Lung (tissue), 12 donors: ENCODE results near the gene COL11A1. TPM values are rescaled to one million over a fixed set of nuclear protein-coding genes. Genes with fewer than 3 reads are reported as not detected.

Experiments
- ATAC-seq: fragments of 200-7000 bp; cut with Tn5 transposase; one replicate; pipeline ENCODE4 v1.9.1; 2020; ENCODE audit warnings: moderate number of reproducible peaks; ENCODE audit not compliant: insufficient read depth, low FRiP score
- DNase-seq, 3 donors: peaks; one replicate each; pipeline ENCODE4 v3.0.0-alpha.2; 2013 to 2017
- H3K27ac ChIP-seq, 2 donors: one replicate each; pipeline ENCODE4 v1.5.1; 2013; ENCODE audit warnings: mild to moderate bottlenecking in 2 of 2, moderate library complexity in 2 of 2, control low read depth in 1 of 2, inconsistent platforms in 1 of 2, low read depth in 1 of 2, low read length in 1 of 2
- H3K27me3 ChIP-seq, 3 donors: one replicate each; pipeline ENCODE4 v1.5.1; 2013; ENCODE audit warnings: low read length in 2 of 3; ENCODE audit not compliant: control insufficient read depth in 3 of 3, insufficient read depth in 3 of 3
- H3K36me3 ChIP-seq, 4 donors: one replicate each; pipeline ENCODE4 v1.5.1; 2013; ENCODE audit warnings: low read length in 4 of 4, mild to moderate bottlenecking in 1 of 4, moderate library complexity in 1 of 4; ENCODE audit not compliant: control insufficient read depth in 4 of 4, insufficient read depth in 4 of 4
- H3K4me1 ChIP-seq, 5 donors: one replicate each; pipeline ENCODE4 v1.5.1; 2013; ENCODE audit warnings: low read length in 5 of 5, mild to moderate bottlenecking in 2 of 5, moderate library complexity in 1 of 5; ENCODE audit not compliant: control insufficient read depth in 5 of 5, insufficient read depth in 5 of 5
- H3K4me3 ChIP-seq: one replicate; pipeline ENCODE4 v1.5.1; 2013; ENCODE audit warnings: mild to moderate bottlenecking, control low read depth, moderate library complexity
- H3K9ac ChIP-seq, 2 donors: one replicate each; pipeline ENCODE4 v1.5.1; 2013; ENCODE audit warnings: low read length in 2 of 2, control low read depth in 1 of 2; ENCODE audit not compliant: insufficient read depth in 1 of 2
- H3K9me3 ChIP-seq, 4 donors: one replicate each; pipeline ENCODE4 v1.5.1; 2013; ENCODE audit warnings: low read length in 3 of 4, mild to moderate bottlenecking in 1 of 4, moderate library complexity in 1 of 4; ENCODE audit not compliant: control insufficient read depth in 4 of 4, insufficient read depth in 3 of 4
- CTCF ChIP-seq: IDR thresholded peaks from 2 replicates; pipeline ENCODE4 v1.5.1; 2012; ENCODE audit warnings: mild to moderate bottlenecking; ENCODE audit errors: control extremely low read depth, extremely low read depth
- WGBS, 2 donors: extraction: QIAGEN DNeasy Blood & Tissue Kit; methylation state at CpG; one replicate each; pipeline ENCODE4 v1.1.7; 2013; 5-methylcytosine and 5-hydroxymethylcytosine counted together
- polyA plus RNA-seq, 2 donors: library from polyadenylated mRNA; stranded (reverse); fragments of 200-250 nt; gene quantifications; one replicate each; pipeline ENCODE4 v1.2.1, GENCODE V29; 2013
- total RNA-seq, 2 donors: library from RNA; depleted of rRNA in 1 of 2; stranded (reverse); fragments of >200 nt in 1 of 2; gene quantifications; one replicate each; pipeline ENCODE4 v1.2.1, GENCODE V29; 2014 to 2021
- donor health status: control.
- donor health status: control.
- donor health status: Bipolar disorder and iron deficiency.
- donor health status: healthy.
- donor health status: DM: yes; HTN: yes; CAD: no.

Gene COL11A1
- total and polyA plus RNA-seq, 4 donors, result 0.33 to 7.5 (median 0.70) TPM

GRCh38 chr1:103024051-103024450 is 84.3 kb downstream of the COL11A1 start:
- no peaks in the 10 kb centered on the region for H3K36me3 ChIP-seq
- no peak for TF ChIP-seq CTCF
- no peak overlapping the region for H3K4me3 ChIP-seq
- H3K9me3 ChIP-seq, result no peaks in the 10 kb centered on the region
- H3K4me1 ChIP-seq, result no peaks in the 10 kb centered on the region
- 57 to 76% methylated on average over 1 of the region's 1 CpG for WGBS, 2 donors
- H3K9ac ChIP-seq, result no peak overlapping the region
- ATAC-seq (no peak), DNase-seq (no peak)
- H3K27me3 ChIP-seq, result no peaks in the 10 kb centered on the region
- no peak overlapping the region for H3K27ac ChIP-seq

GRCh38 chr1:103002005-103002404 is 106.3 kb downstream of the COL11A1 start:
- TF ChIP-seq CTCF, result no peak
- ATAC-seq, result no peak
- H3K36me3 ChIP-seq, result no peaks in the 10 kb centered on the region
- no peak overlapping the region for H3K27ac ChIP-seq
- H3K4me1 ChIP-seq, result no peaks in the 10 kb centered on the region
- DNase-seq, result no peak
- H3K9me3 ChIP-seq, result no peaks in the 10 kb centered on the region
- 84 to 86% methylated on average over 3 of the region's 3 CpGs for WGBS, 2 donors
- H3K9ac ChIP-seq, result no peak overlapping the region
- H3K27me3 ChIP-seq, result no peaks in the 10 kb centered on the region
- H3K4me3 ChIP-seq, result no peak overlapping the region

DNA sequence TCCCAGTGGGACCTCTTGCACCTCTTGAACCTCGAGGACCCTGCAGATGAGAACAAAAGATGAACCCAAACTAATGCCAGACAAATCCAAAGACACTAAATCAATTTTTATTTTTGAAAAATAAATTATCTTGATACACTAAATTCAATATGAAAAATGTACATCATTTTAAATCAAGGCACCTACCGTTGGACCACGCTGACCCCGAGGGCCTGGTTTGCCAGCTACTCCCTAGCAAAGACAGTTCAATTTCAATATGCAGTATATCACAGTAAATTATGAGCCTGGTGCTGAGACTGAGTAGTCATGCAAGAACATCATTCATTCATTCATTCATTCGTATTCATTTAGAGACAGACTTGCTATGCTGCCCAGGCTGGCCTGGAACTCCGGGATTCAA is 129.4 kb downstream of the COL11A1 start:
- no peaks in the 10 kb centered on the region for H3K27me3 ChIP-seq
- no peak overlapping the region for H3K4me3 ChIP-seq
- no peak for ATAC-seq
- no peak for TF ChIP-seq CTCF
- no peak overlapping the region for H3K9ac ChIP-seq
- 87 to 91% methylated on average over 6 of the region's 6 CpGs for WGBS, 2 donors
- no peak for DNase-seq
- no peaks in the 10 kb centered on the region for H3K36me3 ChIP-seq
- no peaks in the 10 kb centered on the region for H3K4me1 ChIP-seq
- no peaks in the 10 kb centered on the region for H3K9me3 ChIP-seq
- H3K27ac ChIP-seq, result no peak overlapping the region

DNA sequence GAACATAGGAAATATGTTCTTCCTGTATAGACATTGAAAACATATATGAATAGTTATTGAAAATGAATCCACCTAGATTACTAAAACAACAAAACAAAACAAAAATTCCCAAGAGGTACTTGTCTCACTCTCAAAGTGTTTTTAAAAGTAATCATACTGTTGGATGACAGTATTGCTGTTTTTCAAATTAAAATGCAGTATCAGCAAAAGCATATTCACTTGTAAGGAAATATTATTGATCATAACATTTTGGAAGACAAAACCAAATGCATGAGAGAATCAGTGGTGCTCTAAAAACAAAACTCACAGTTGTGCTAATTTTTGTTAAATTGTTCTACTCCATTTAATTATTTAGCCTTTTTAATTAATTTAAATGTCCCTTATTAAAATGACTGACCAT is 131.0 kb downstream of the COL11A1 start:
- Histone ChIP-seq H3K4me3 (no peak overlapping the region), H3K27ac (no peak overlapping the region), H3K36me3 (no peaks in the 10 kb centered on the region), H3K27me3 (no peaks in the 10 kb centered on the region), H3K9me3 (no peaks in the 10 kb centered on the region), H3K9ac (no peak overlapping the region), H3K4me1 (no peaks in the 10 kb centered on the region)
- ATAC-seq, result no peak
- TF ChIP-seq CTCF, result no peak
- DNase-seq, result no peak
